Brain pericyte (primary cell): ENCODE measurements around the gene GOLPH3.
"Not testable (repeated sequence)": the region's sequence is repeated elsewhere in the genome, so short reads cannot be mapped to it uniquely, and the experiment has no call there.

ENCODE experiments used
- DNase-seq: peaks from one replicate; pipeline ENCODE4 v3.0.0-alpha.2; 2012; ENCODE audit warnings: low read depth, low spot score

The GOLPH3 gene

GRCh38 chr5:32174011-32174870 lies at the start of gene GOLPH3:
Gene GOLPH3, minus strand, starts transcription at chr5:32174319. Its CDS starts 285 bp downstream, at chr5:32174034.
- DNase-seq, result no peak

DNA sequence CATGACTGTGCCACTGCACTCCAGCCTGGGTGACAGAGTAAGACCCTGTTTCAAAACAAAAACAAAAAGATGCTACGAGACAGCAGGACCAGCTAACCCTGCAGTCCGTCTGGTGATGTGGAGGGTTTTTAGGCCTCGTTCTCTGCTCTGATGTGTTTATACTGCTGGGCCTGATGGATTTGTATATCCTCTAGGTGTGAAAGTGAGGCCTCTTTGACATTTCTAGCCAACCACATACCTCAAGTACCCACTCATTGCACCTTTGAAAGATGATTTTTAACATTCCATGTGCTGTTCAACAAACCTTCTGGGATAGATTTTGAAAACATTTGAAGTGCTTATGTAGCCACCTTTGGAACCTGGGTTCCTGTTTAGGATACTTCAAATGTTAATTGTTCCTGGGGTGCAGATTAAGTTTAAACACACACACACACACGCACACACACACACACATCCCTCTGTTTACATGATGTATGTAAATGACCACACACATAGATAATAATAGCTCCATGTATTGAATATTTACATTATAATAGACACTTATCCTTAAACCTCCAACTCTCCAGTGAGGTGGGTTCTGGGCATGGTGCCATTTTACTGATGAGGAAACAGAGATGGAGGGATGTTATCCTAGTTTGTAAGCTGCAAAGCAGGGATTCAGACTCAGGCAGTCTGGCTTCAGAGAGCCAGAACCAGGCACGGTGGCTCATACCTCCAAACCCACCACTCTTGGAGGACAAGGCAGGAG lies 48.8 kb upstream of the GOLPH3 start:
- no peak for DNase-seq

GRCh38 chr5:32217886-32218396 lies 43.8 kb upstream of the GOLPH3 start:
- no peak for DNase-seq

- not testable (repeated sequence) for DNase-seq
These were observed 40.2 kb upstream of the GOLPH3 start for GRCh38 chr5:32214344-32214743.

DNA sequence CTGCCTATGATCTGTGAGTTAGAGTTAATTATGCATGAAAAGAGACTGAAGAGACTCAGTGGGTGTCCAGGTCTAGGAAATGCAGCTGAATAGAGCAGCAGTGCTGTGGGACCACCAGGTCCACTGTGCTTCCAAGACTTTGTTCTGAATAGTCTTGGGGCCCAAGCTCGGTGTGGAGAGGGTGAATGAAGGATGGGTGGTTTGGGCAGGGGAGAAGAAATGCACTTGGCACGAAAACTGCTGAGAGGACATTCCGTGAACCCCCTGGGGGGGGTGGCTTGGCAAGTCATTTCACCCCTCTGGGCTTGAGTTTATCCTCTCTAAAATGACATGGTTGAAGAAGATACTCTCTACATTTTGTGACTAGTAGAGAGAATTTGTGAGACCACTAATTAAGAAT lies 36.0 kb upstream of the GOLPH3 start:
- DNase-seq, result no peak

DNA sequence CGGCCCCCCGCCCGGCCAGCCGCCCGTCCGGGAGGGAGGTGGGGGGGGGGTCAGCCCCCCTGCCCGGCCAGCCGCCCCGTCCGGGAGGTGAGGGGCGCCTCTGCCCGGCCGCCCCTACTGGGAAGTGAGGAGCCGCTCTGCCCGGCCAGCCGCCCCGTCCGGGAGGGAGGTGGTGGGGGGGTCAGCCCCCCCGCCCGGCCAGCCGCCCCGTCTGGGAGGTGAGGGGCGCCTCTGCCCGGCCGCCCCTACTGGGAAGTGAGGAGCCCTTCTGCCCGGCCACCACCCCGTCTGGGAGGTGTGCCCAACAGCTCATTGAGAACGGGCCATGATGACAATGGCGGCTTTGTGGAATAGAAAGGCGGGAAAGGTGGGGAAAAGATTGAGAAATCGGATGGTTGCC lies 34.7 kb upstream of the GOLPH3 start:
- DNase-seq, result not testable (repeated sequence)

- DNase-seq, result no peak
These were observed 33.2 kb upstream of the GOLPH3 start for GRCh38 chr5:32207355-32207634.

- no peak for DNase-seq
These were observed 32.6 kb upstream of the GOLPH3 start for GRCh38 chr5:32206509-32207354.

DNA sequence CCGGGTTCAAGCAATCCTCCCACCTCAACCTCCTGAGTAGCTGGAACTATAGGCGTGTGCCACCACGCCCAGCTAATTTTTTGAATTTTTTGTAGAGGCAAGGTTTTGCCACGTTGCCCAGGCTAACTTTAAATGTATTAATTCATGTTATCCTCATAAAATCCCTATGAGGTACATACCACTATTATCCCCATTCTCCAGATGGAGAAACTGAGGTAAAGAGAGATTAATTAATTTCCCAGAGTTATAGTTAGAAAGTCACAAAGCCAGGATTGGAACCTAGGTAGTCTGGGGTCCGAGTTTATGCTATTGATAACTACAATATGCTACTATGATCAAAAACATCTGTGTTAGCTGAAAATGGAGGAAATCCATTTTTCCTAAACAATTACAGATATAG lies 31.9 kb upstream of the GOLPH3 start:
- DNase-seq, result no peak

DNA sequence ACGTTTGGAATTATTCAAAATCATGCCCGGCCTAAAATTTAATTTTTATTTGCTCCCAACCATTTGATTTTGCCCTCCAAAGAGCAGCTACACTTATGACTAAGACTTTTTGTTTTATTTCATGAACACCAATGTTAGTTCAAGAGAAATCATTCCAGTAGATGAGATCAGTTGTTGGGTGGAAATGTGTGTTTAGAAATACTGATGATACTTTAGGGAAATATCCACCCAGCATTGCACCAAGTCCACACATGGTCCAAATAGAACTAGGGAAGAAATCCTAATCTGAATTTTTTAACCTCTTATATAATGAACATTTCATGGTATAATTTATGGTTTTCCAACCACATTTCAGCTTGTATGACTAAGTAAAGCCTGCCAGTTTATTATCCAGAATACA lies 28.3 kb upstream of the GOLPH3 start:
- no peak for DNase-seq

- DNase-seq, result no peak
These were observed 27.1 kb upstream of the GOLPH3 start for GRCh38 chr5:32201122-32201753.

GRCh38 chr5:32197032-32197431 lies 22.9 kb upstream of the GOLPH3 start:
- DNase-seq, result no peak

- DNase-seq, result no peak
These were observed 21.1 kb upstream of the GOLPH3 start for GRCh38 chr5:32195265-32195664.

DNA sequence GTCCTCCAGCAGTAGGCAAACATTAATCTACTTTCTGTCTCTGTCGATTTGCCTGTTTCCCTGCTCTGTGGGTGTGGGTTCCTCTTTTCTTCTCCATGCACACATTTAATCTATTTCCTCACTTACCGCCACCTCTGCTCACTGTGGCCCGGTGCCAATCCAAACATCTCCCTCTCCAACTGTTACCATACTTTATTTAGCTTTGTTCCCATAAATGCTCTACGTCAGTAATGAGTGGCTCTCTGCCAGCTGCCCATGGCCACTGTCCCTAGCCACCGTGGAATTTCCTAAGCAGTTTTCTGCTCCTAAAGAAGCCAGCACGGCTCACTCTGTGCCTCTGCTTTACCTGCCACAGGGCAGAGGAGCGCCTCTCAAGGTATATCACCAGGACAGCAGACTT lies 19.5 kb upstream of the GOLPH3 start:
- peak; percentile 68 for DNase-seq

DNA sequence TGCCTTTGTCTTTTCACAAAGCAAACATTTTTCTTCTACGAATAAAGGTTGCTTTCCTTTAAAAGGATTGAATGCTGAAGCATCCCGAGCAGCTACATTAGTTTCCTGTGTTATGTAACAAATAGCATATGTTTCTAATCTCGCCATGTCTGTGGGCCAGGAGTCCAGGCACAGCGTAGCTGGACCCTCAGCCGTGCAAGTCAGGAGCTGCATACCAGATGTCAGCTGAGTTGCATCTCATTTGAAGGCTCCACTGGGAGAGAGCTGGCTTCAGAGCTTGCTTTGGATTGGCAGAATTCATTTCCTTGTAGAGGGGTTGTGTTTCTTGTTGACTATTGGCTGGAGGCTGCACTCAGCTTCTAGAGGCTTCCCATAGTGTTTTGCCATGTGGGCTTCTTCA lies 16.0 kb upstream of the GOLPH3 start:
- DNase-seq, result no peak

DNA sequence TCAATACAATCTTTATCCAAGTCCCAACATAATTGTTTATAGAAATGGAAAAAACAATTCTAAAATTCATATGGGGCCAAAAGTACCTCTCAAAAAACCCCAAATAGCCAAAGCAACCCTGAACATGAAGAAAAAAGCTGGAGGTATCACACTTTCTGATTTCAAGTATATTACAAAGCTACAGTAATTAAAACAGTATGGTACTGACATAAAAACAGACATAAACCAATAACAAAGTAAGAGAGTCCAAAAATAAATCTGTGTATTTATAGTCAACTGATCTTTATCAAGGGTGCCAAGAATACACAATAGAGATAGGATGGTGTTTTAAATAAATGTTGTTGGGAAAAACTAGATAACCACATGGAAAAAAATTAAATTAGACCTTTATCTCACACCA lies 13.6 kb upstream of the GOLPH3 start:
- DNase-seq, result no peak

DNA sequence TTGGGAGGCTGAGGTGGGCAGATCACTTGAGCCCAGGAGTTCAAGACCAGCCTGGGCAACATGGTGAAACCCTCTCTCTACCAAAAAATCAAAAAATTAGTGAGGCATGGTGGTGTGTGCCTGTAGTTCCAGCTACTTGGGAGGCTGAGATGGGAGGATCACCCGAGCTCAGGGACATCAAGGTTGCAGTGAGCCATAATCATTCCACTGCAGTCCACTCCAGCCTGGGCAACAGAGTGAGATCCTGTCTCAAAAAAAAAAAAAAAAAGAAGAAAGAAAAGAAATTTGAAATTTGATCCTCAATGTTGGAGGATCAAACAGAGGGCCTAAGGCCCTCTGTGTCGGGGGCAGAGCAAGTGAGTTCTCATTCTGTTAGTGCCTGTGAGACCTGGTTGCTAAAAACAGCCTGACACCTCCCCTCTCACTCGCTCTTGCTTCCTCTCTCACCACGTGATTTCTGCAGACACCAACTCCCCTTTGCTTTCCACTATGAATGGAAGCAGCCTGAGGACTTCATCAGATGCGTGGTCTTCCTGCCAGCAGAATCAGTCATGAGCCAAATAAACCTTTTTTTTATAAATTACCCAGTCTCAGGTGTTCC lies 8.4 kb upstream of the GOLPH3 start:
- DNase-seq, result no peak

DNA sequence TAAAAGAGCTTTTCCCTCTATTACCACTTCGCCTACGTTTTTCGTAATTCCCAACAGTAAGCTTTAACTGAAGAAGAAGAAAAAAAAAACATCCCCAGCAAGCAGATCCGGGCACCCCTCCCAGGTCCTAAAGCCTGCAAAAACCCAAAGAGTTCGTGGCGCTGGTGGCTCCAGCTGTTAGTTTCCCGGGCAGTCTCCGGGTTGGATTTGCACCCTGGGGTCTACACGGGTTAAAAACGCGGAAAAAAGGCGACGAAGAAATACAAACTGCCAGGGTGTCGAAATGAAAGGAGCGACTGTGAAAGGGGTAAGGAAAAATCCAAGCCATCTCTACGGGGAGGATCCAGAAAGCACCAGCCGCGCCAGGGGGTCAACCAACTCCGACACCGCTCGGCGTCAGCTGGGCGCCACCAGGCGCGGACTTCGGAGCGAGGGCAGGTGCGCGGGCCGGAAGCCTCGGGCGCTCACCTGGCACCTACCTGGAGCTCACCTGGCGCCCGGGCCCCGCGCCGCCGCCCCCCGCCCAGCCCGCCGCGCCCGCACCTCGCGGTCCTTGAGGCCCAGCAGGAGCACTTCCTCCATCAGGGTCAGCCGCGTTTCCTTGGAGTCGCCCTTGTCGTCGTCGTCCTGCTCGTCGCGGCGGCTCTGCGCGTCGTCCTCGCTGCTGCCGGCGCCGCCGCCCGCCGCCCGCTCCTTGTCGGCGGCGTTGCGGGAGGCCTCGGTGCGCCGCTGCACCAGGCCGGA lies 680 bp downstream of the GOLPH3 start:
- DNase-seq, result no peak

DNA sequence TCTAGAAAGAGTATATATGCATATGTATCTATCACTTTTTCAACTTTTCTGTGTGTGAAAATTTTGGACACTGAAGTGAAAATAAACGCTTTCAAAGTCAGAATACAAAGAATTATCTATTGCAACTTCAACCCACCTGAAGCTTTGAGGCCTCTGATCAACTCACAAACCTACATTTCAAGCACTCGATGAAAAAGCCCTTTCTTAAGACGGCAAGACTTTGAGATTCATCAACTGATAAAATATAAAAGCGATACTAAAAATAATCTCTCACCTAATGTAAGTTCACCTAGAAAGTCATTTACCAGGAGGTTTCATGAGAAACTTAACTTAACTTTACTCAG lies 1.2 kb downstream of the GOLPH3 start:
- no peak for DNase-seq

DNA sequence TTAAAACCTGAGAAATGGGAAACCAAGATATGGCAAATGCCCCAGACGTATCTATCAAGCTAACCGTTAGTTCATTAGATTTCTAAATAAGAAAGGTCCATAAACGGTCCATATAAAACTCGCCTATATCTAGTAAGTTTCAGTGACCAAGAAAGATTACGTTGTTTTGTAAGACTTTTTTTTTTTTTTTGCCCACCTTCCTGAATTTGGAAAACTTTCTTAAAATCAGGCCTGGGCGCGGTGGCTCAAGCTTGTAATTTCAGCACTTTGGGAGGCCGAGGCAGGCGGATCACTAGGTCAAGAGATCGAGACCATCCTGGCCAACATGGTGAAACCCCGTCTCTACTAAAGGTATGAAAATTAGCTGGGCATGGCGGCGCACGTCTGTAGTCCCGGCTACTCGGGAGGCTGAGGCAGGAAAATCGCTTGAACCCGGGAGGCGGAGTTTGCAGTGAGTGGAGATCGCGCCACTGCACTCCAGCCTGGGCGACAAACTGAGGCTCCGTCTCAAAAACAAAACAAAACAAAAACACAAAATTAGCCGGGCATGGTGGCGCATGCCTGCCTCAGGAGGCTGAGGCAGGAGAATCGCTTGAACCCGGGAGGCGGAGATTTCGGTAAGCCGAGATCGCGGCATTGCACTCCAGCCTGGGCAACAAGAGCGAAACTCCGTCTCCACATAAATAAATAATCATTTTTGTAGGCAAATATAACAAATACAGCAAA lies 1.8 kb downstream of the GOLPH3 start:
- not testable (repeated sequence) for DNase-seq
